ENCODE data around the gene FAM53A.

The FAM53A gene

DNA sequence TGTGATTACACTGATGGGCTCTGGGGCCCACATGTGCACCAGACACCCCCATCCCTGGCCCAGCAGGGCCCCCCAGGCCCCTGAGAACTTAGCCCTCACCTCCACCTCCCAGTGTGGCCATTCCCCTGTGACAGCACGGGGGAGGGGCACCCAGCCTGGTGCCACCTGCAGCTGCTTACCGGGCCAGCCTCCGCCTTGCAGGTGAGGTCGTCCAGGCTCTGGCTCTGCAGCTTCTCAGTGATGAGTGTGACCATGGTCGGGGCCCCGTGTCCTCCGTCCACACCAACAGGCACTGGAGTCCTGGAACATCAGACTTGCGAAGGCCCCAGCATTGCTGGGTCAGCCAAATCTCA lies 15.6 kb downstream of the FAM53A start:
- DNase-seq (ENCODE audit: low spot score), result no peak
- in situ Hi-C loops (cut with MboI; ENCODE audit: low pct_unique_long_range_greater_than_20kb, low sequenced_read_pairs, unreplicated experiment), result no loop called here
- TF ChIP-seq, protein P1, sequence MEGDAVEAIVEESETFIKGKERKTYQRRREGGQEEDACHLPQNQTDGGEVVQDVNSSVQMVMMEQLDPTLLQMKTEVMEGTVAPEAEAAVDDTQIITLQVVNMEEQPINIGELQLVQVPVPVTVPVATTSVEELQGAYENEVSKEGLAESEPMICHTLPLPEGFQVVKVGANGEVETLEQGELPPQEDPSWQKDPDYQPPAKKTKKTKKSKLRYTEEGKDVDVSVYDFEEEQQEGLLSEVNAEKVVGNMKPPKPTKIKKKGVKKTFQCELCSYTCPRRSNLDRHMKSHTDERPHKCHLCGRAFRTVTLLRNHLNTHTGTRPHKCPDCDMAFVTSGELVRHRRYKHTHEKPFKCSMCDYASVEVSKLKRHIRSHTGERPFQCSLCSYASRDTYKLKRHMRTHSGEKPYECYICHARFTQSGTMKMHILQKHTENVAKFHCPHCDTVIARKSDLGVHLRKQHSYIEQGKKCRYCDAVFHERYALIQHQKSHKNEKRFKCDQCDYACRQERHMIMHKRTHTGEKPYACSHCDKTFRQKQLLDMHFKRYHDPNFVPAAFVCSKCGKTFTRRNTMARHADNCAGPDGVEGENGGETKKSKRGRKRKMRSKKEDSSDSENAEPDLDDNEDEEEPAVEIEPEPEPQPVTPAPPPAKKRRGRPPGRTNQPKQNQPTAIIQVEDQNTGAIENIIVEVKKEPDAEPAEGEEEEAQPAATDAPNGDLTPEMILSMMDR (IDR thresholded peaks at IDR 0.05; ENCODE audit: extremely low read depth, insufficient read depth, missing control alignments), result no peak

DNA sequence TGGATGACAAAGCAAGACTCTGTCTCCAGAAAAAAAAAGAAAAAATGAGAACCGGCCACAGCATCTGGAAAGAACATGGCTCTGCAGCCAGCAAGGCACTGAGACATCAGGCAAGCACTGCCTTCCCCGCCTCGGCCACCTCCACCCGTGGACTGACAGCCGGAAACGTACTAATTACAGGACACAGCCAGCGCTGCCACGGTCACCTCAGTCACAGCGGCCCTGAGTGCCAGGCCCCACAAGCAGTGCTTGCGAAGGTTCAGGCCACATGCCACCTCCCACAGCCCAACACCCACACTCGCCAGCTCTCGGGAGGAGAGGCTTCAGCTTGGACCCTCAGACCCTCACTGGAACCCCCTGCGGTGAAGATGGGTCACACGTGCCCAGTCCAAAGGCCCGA lies 16.8 kb downstream of the FAM53A start:
- DNase-seq (ENCODE audit: low spot score), result no peak
- TF ChIP-seq, protein P1 (IDR thresholded peaks at IDR 0.05; ENCODE audit: extremely low read depth, insufficient read depth, missing control alignments), result no peak
- in situ Hi-C loops (cut with MboI; ENCODE audit: low pct_unique_long_range_greater_than_20kb, low sequenced_read_pairs, unreplicated experiment), result no loop called here

DNA sequence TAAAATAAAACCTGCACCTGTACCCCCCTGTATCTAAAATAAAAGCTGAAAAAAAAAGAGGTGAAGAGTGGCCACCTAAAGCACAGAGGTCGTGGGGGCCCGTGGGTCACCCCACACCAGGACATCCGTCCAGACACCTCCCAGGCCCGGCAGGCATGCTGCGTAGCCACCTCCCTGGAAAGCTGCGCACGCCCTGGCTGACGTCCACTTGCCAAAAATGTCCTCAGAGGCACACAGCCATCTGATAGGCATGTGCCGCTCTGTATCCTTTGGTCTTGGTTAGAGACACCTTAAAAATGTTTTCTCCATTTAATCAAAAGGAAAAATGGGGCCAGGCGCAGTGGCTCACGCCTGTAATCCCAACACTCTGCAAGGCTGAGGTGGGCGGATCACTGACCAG lies 17.7 kb downstream of the FAM53A start:
- TF ChIP-seq, protein P1 (IDR thresholded peaks at IDR 0.05; ENCODE audit: extremely low read depth, insufficient read depth, missing control alignments), result no peak
- in situ Hi-C loops (cut with MboI; ENCODE audit: low pct_unique_long_range_greater_than_20kb, low sequenced_read_pairs, unreplicated experiment), result no loop called here
- DNase-seq (ENCODE audit: low spot score), result no peak

DNA sequence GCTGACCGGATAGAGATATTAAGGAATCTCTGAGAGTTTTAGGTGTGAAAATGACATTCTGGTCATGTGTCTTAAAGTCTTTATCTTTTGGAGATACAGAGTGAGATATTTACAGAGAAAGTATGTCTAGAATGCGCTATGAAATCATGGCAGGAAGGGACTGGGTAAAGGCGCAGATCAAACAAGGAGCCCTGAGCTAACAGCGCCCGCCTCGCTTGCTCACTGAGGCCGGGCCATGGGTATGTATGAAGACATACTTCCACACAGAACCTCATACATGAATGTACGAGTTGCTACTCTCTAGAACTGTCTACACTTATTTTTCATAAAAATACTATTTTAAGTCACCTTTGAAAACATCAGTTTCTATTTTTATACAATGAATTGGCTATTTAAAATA lies 20.0 kb downstream of the FAM53A start:
- DNase-seq (ENCODE audit: low spot score), result no peak
- in situ Hi-C loops (cut with MboI; ENCODE audit: low pct_unique_long_range_greater_than_20kb, low sequenced_read_pairs, unreplicated experiment), result no loop called here
- TF ChIP-seq, protein P1 (IDR thresholded peaks at IDR 0.05; ENCODE audit: extremely low read depth, insufficient read depth, missing control alignments), result no peak

DNA sequence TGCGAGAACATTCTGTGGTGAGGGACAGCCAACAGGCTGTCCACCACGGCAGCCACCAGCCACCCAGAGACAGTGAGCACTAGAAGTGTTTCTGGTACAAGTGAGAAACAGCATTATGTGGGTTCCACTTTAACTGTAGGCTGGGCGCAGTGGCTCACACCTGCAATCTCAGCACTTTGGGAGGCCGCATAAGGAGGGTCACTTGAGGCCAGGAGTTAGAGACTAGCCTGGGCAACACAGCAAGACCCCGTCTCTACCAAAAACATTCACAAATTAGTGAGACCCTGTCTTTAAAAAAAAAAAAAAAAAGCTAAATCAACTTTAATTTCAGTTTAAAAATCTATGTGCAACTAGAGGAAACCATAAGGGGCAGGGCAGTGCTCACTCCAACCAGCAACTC lies 20.6 kb downstream of the FAM53A start:
- in situ Hi-C loops (cut with MboI; ENCODE audit: low pct_unique_long_range_greater_than_20kb, low sequenced_read_pairs, unreplicated experiment), result no loop called here
- TF ChIP-seq, protein P1 (IDR thresholded peaks at IDR 0.05; ENCODE audit: extremely low read depth, insufficient read depth, missing control alignments), result no peak
- no peak for DNase-seq (ENCODE audit: low spot score)

DNA sequence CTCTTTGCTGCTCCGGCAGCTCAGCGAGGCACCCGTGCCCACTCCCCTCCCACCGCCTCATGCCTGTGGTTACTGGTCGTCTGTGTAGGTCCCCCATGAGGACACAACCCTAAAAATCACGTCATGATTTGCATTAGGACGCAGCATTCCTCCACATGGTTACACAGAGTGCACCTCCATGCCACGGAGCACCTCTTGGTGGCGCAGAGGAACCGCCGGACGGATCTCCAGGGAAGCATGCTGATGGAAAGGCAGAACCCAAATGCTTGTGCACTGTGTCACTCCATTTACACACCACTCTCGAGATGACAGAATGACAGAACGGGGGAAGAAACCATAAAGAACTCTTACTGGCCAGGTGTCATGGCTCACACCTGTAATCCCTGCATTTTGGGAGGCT lies 22.4 kb downstream of the FAM53A start:
- TF ChIP-seq, protein P1 (IDR thresholded peaks at IDR 0.05; ENCODE audit: extremely low read depth, insufficient read depth, missing control alignments), result no peak
- DNase-seq (ENCODE audit: low spot score), result no peak
- in situ Hi-C loops (cut with MboI; ENCODE audit: low pct_unique_long_range_greater_than_20kb, low sequenced_read_pairs, unreplicated experiment), result no loop called here

All from GM13977 (cell line).